NB4 (cell line): ENCODE measurements around the gene XYLT1.

Source experiments
- POLR2A ChIP-seq: IDR thresholded peaks from 2 replicates; pipeline ENCODE4 v1.6.1; 2011; ENCODE audit warnings: mild to moderate bottlenecking; ENCODE audit not compliant: insufficient read length; ENCODE audit errors: extremely low read depth
- TF ChIP-seq, protein P1 (sequence below): IDR thresholded peaks from one replicate; pipeline ENCODE4 v1.5.1; 2012; ENCODE audit warnings: low read depth, low read length

DNA sequence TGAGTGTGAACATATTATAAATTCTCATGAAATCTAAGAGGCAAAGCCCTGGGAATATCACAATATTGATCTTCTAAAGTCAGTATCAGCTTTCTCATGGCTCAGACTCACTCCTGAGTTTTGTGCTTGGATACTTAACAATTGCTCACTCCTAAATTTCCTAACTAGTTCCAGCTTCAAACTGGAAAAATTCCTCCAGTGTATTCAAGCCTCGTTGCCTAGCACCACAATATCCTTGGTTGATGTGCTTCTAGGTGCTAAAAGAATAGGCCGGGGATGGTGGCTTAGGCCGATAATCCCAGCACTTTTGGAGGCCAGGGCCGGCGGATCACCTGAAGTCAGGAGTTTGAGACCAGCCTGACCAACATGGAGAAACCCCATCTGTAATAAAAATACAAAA is 62.5 kb downstream of the XYLT1 start:
- TF ChIP-seq POLR2A: no peak
- TF ChIP-seq, protein P1, sequence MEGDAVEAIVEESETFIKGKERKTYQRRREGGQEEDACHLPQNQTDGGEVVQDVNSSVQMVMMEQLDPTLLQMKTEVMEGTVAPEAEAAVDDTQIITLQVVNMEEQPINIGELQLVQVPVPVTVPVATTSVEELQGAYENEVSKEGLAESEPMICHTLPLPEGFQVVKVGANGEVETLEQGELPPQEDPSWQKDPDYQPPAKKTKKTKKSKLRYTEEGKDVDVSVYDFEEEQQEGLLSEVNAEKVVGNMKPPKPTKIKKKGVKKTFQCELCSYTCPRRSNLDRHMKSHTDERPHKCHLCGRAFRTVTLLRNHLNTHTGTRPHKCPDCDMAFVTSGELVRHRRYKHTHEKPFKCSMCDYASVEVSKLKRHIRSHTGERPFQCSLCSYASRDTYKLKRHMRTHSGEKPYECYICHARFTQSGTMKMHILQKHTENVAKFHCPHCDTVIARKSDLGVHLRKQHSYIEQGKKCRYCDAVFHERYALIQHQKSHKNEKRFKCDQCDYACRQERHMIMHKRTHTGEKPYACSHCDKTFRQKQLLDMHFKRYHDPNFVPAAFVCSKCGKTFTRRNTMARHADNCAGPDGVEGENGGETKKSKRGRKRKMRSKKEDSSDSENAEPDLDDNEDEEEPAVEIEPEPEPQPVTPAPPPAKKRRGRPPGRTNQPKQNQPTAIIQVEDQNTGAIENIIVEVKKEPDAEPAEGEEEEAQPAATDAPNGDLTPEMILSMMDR: no peak
